D721Med (cell line): Measurements from ENCODE around the gene RYK.
"Not testable (repeated sequence)": the region's sequence is repeated elsewhere in the genome, so short reads cannot be mapped to it uniquely, and the experiment has no call there.

ENCODE experiments used
- DNase-seq: peaks from one replicate; pipeline ENCODE4 v3.0.0; 2011; ENCODE audit warnings: low spot score; ENCODE audit not compliant: insufficient read length
- FAIRE-seq: peaks from 2 replicates; lab custom pipeline; 2011; peaks lifted over from hg19 to GRCh38; lab: Jason Lieb, UNC
- CTCF ChIP-seq: IDR thresholded peaks from 2 replicates; pipeline ENCODE4 v1.5.1; 2012; ENCODE audit warnings: mild to moderate bottlenecking, control low read depth; ENCODE audit not compliant: insufficient read depth; ENCODE audit errors: missing control alignments

The RYK gene

GRCh38 chr3:134235577-134236076 lies 15.0 kb downstream of the RYK start:
- no peak for TF ChIP-seq CTCF
- FAIRE-seq (no peak), DNase-seq (no peak)

GRCh38 chr3:134232951-134233350 lies 17.7 kb downstream of the RYK start:
- DNase-seq = no peak
- no peak for TF ChIP-seq CTCF
- no peak for FAIRE-seq

- TF ChIP-seq CTCF = no peak
- FAIRE-seq (peak; percentile 91), DNase-seq (no peak)
These were observed 18.5 kb downstream of the RYK start for GRCh38 chr3:134232151-134232550.

- no peak for TF ChIP-seq CTCF
- FAIRE-seq = no peak
- DNase-seq = no peak
These were observed 19.5 kb downstream of the RYK start for GRCh38 chr3:134231131-134231530.

- no peak for FAIRE-seq
- TF ChIP-seq CTCF = no peak
These were observed 21.6 kb downstream of the RYK start for GRCh38 chr3:134229038-134229437.

GRCh38 chr3:134228479-134228878 lies 22.2 kb downstream of the RYK start:
- FAIRE-seq = peak; percentile 11
- no peak for DNase-seq
- no peak for TF ChIP-seq CTCF

More at GRCh38 chr3:134229038-134229437, 21.6 kb downstream of the RYK start:
- DNase-seq = no peak

GRCh38 chr3:134228035-134228434 lies 22.6 kb downstream of the RYK start:
- FAIRE-seq (no peak), DNase-seq (no peak)
- no peak for TF ChIP-seq CTCF

- DNase-seq, FAIRE-seq: not testable (repeated sequence)
These were observed 25.9 kb downstream of the RYK start for GRCh38 chr3:134224796-134225156.
